COLO829 (cell line): ENCODE data around the gene KCNQ1OT1.
"Not testable (repeated sequence)": the region's sequence is repeated elsewhere in the genome, so short reads cannot be mapped to it uniquely, and the experiment has no call there.

Experiments
- DNase-seq: peaks from one replicate; pipeline ENCODE4 v3.0.0; 2012; ENCODE audit warnings: low spot score

The KCNQ1OT1 gene

GRCh38 chr11:2652333-2653197 lies 47.2 kb downstream of the KCNQ1OT1 start:
- DNase-seq = no peak

DNA sequence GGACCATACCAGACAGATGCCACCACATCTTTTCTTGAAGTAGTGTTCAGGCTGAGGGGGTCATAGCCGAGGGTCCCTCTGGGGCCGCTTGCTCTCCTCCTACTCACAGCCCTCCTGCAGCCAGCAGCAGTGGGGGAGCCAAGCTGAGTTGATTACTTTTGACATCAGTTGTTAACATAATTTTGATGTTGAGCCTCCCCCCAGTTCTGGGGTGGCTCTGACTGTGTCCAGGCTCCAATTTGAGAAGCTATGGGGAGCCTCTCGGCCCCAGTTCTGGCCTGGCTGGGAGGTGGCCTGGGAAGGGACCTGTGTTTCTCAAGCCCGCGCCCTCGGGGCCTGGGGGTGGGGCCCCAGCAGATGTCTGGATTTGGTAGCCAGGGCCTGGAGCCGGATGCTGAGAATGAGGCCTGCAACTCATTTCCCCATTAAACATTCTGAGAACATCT lies 47.9 kb downstream of the KCNQ1OT1 start:
- no peak for DNase-seq

- DNase-seq = no peak
Measured at GRCh38 chr11:2651054-2651617, 48.7 kb downstream of the KCNQ1OT1 start.

DNA sequence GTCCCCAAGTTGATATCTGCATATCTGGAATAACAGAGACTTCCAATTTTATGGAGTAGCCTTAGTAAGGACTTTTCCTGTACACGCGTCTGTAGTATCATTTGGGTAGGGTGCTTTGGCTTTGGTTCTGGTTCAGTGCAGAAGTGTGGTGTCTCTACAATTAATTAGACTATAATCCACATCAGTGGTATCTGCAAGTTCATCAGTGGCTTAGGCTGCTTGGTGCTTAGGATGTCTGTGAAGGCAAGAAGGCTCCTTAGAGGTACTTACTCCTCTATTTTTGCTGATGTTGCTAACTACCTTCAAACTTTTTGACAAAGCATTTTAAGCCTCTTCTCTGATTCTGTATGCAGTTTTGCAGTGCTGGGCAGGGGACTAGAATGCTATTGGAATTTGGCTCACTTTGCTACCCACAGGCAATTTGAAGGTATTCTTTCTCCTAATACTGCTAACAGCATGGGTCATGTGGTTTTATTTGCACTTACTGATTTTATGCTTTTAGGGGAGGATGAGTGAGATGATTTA lies 49.4 kb downstream of the KCNQ1OT1 start:
- DNase-seq = no peak

GRCh38 chr11:2649848-2650247 lies 49.9 kb downstream of the KCNQ1OT1 start:
- no peak for DNase-seq

- no peak for DNase-seq
Measured at GRCh38 chr11:2649400-2649799, 50.4 kb downstream of the KCNQ1OT1 start.

DNA sequence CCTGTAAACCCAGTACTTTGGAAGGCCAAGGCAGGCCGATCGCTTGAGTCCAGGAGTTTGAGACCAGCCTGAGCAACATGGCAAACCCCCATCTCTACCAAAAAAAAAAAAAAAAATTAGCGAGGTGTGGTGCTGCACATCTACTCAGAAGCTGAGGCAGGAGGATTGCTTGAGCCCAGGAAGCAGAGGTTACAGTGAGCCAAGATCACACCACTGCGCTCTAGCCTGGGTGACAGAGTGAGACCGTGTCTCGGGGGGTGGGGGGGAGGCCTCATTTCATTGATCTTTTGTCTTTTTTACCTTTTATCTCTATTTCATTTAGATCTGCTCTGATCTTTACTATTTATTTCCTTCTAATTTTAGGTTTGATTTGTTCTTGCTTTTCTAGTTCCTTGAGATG lies 51.8 kb downstream of the KCNQ1OT1 start:
- DNase-seq = no peak

- no peak for DNase-seq
Measured at GRCh38 chr11:2647167-2647566, 52.6 kb downstream of the KCNQ1OT1 start.

- no peak for DNase-seq
Measured at GRCh38 chr11:2645779-2646118, 54.0 kb downstream of the KCNQ1OT1 start.

- DNase-seq = no peak
Measured at GRCh38 chr11:2644844-2645778, 54.7 kb downstream of the KCNQ1OT1 start.

DNA sequence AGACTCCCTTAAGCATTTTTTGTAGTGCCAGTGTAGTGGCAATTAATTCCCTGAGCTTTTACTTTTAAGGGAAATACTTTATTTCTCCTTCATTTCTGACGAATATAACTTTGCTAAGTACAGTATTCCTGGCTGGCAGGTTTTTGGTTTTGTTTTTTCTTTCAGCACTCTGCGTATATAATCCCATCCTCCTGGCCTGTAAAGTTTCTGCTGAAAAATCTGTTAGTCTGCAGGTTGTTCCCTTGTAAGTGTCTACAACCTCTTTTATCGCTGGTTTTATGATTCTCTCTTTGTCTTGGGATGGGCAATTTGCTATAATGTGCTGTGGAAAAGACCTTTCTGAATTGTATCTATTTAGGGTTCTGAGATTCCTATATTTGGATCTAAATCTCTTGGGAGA lies 56.0 kb downstream of the KCNQ1OT1 start:
- no peak for DNase-seq

- DNase-seq = no peak
Measured at GRCh38 chr11:2641623-2642022, 58.2 kb downstream of the KCNQ1OT1 start.

- not testable (repeated sequence) for DNase-seq
Measured at GRCh38 chr11:2639763-2640162, 60.0 kb downstream of the KCNQ1OT1 start.

DNA sequence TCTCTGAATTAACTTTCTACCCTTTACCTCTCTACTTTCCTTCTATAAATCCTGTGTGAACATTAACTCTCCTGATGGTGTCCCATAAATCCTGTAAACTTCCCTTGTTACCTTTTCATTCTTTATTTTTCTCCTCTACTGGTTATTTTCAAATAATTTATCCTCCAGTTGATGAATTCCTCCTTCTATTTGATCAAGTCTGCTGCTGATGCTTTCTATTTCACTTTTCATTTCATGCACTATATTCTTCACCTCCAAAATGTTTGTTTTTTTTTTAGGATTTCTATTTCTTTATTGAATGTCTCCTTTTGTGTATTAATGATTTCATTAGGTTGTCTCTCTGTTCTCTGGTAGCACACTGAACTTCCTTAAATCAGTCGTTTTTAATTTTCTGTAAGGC lies 68.6 kb downstream of the KCNQ1OT1 start:
- no peak for DNase-seq

DNA sequence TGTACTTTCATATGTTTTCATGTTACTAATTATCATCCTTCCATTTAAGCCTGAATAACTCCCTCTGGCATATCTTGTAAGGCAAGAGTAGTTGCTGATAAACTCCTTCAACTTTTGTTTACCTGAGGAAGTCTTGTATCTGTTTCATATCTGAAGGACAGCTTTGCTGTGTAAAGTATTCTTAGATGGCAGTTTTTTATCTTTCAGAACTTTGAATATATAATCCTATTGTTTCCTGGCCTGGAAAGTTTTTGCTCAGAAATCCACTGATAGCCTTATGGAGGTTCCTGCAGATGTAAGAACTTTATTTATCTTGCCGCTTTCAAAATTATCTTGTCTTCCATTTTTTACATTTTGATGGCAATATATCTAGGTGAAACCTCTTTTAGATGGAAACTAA lies 69.1 kb downstream of the KCNQ1OT1 start:
- no peak for DNase-seq

DNA sequence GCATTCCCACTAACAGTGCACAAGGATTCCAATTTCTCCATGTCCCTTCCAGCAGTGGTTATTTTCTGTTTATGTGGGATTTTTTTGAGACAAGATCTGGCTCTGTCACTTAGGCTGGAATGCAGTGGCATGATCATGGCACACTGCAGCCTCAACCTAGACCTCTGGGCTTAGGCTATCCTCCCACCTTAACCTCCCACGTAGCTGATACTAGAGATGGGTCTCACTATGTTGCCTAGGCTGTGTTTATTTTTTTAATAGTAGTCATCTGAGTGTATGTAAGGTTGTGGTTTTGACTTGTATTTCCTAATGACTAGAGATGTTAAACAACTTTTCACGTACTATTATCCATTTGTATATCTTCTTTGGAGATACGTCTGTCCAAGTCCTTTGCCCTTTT lies 74.6 kb downstream of the KCNQ1OT1 start:
- DNase-seq = no peak

- no peak for DNase-seq
Measured at GRCh38 chr11:2621894-2622293, 77.9 kb downstream of the KCNQ1OT1 start.

DNA sequence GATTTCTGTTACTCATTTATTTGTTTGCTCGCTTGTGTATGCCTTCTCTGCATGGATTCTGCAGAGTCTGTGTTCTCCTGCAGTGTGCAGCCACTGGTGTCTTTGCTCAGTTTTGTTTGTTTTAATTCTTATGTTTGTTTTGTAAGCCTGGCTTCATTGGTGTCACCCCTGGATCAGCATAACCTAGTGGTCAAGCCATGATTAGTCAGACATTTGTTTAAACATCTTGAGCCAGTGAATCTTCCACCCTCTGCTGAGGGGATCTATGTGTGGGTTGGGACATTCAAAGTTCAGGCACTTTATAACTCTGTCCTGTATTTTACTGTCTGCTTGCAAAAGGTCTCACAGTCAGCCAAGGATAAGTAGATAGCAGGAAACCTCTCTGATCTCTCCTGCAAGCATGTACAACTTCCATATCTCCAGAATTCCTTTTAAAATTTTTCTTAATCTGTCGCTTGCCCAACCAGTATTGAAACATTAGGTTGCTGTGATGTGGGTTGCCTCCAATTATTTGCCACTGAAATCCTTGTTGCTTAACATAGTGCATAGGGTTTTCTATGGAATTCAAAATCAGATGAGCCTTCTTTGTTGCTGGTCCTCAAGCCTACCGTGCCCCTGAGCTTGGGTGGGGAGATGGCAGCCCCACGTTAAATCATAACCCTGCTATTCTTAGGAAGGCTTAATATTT lies 86.8 kb downstream of the KCNQ1OT1 start:
- DNase-seq = no peak

GRCh38 chr11:2609345-2609744 lies 90.4 kb downstream of the KCNQ1OT1 start:
- no peak for DNase-seq

DNA sequence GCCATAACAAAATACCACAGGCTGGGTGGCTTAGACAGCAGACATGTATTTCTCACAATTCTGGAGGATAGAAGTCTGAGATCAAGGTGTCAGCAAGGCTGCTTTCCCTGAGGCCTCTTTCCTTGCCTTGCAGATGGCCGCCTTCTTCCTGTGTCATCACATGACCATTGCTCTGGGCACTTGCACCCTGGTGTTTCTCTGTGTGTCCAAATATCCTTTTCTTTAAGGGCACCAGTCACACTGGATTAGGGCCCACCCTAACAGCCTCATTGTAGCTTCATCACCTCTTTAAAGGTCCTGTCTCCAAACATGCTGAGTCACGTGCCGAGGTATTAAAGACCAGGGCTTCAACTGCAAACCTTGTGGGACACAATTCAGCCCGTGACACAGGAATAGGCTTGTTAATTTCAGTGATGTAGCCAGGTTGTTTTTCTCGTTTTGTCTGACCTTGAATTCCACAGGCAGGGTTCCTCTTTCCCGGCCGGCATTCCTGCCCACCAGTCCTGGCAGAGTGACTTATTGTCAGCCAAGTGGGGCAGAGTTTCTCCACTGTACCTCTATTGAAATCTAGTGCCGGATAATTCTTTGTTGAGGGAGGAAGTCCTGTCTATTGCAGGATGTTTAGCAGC lies 100.1 kb downstream of the KCNQ1OT1 start:
- DNase-seq = no peak

DNA sequence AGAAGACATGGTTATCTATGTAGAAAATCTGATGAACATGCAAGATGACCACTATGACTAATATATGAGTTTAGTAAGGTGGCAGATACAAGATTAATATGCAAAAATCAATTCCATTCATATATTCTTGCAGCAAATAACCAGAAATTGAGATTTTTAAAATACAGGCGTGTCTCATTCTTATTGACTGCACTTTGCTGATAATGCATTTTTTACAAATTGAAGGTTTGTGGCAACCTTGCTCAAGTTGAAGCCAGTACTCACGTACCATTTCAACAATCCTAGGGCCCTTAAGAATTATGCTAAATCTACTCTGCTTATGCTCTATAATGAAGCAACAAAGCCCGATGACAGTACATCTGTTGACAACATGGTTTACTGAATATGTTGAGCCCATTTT lies 104.6 kb downstream of the KCNQ1OT1 start:
- DNase-seq = no peak
